ENCODE measurements around the gene AKAP13. TPM values are rescaled to one million over a fixed set of nuclear protein-coding genes. Genes with fewer than 3 reads are reported as not detected.

Gene AKAP13
- total RNA-seq, 2 donors from 2014 or later: 228 to 273 TPM

GRCh38 chr15:85587707-85588411 is 207.5 kb downstream of the AKAP13 start:
- ATAC-seq (ENCODE audit: insufficient number of reproducible peaks, low FRiP score, low read depth): no peak
- peaks cover 21 to 68% of the 10 kb centered on the region in 2 donors for H3K4me1 ChIP-seq (ENCODE audit: control insufficient read depth in 1 of 2, low read depth in 2 of 2)
- H3K27ac ChIP-seq: peak overlapping the region in 1 of 2 donors; percentile 34
- H3K9me3 ChIP-seq: no peaks in the 10 kb centered on the region
- no peak for DNase-seq (ENCODE audit: low spot score)
- no peaks in the 10 kb centered on the region for H3K27me3 ChIP-seq (replicated peaks; ENCODE audit: insufficient read depth)
- no peaks in the 10 kb centered on the region for H3K36me3 ChIP-seq
- no peak overlapping the region for H3K4me3 ChIP-seq
- TF ChIP-seq CTCF (IDR thresholded peaks at IDR 0.05): no peak

- no peak for ATAC-seq (ENCODE audit: insufficient number of reproducible peaks, low FRiP score, low read depth)
- Histone ChIP-seq H3K36me3 (no peaks in the 10 kb centered on the region), H3K27ac (peak overlapping the region in 1 of 2 donors; percentile 34)
These were observed 208.3 kb downstream of the AKAP13 start for GRCh38 chr15:85588677-85589076.

GRCh38 chr15:85589851-85590250 is 209.4 kb downstream of the AKAP13 start:
- peaks cover 12 to 50% of the 10 kb centered on the region in 2 donors for H3K4me1 ChIP-seq (ENCODE audit: control insufficient read depth in 1 of 2, low read depth in 2 of 2)
- no peak for TF ChIP-seq CTCF (IDR thresholded peaks at IDR 0.05)
- no peak for DNase-seq (ENCODE audit: low spot score)
- H3K36me3 ChIP-seq: no peaks in the 10 kb centered on the region
- no peak overlapping the region for H3K27ac ChIP-seq
- H3K27me3 ChIP-seq (replicated peaks; ENCODE audit: insufficient read depth): no peaks in the 10 kb centered on the region
- H3K9me3 ChIP-seq: no peaks in the 10 kb centered on the region
- ATAC-seq (ENCODE audit: insufficient number of reproducible peaks, low FRiP score, low read depth): no peak
- H3K4me3 ChIP-seq: no peak overlapping the region

More at GRCh38 chr15:85588677-85589076, 208.3 kb downstream of the AKAP13 start:
- Histone ChIP-seq H3K4me3 (no peak overlapping the region), H3K4me1 (ENCODE audit: control insufficient read depth in 1 of 2, low read depth in 2 of 2) (peaks cover 19 to 61% of the 10 kb centered on the region in 2 donors), H3K9me3 (no peaks in the 10 kb centered on the region), H3K27me3 (replicated peaks; ENCODE audit: insufficient read depth) (no peaks in the 10 kb centered on the region)
- no peak for DNase-seq (ENCODE audit: low spot score)
- no peak for TF ChIP-seq CTCF (IDR thresholded peaks at IDR 0.05)

GRCh38 chr15:85591622-85592021 is 211.2 kb downstream of the AKAP13 start:
- no peak for TF ChIP-seq CTCF (IDR thresholded peaks at IDR 0.05)
- Histone ChIP-seq H3K27ac (no peak overlapping the region), H3K4me3 (no peak overlapping the region), H3K36me3 (no peaks in the 10 kb centered on the region), H3K27me3 (replicated peaks; ENCODE audit: insufficient read depth) (no peaks in the 10 kb centered on the region), H3K9me3 (no peaks in the 10 kb centered on the region), H3K4me1 (ENCODE audit: control insufficient read depth in 1 of 2, low read depth in 2 of 2) (peaks cover 12 to 50% of the 10 kb centered on the region in 2 donors)
- ATAC-seq (ENCODE audit: insufficient number of reproducible peaks, low FRiP score, low read depth): no peak
- no peak for DNase-seq (ENCODE audit: low spot score)

GRCh38 chr15:85592148-85592547 is 211.7 kb downstream of the AKAP13 start:
- H3K27ac ChIP-seq: peak overlapping the region in 1 of 2 donors; percentile 40
- ATAC-seq (ENCODE audit: insufficient number of reproducible peaks, low FRiP score, low read depth): no peak
- DNase-seq (ENCODE audit: low spot score): no peak

More at GRCh38 chr15:85592148-85592547, 211.7 kb downstream of the AKAP13 start:
- Histone ChIP-seq H3K36me3 (no peaks in the 10 kb centered on the region), H3K4me1 (ENCODE audit: control insufficient read depth in 1 of 2, low read depth in 2 of 2) (peaks cover 12 to 50% of the 10 kb centered on the region in 2 donors), H3K9me3 (no peaks in the 10 kb centered on the region), H3K27me3 (replicated peaks; ENCODE audit: insufficient read depth) (no peaks in the 10 kb centered on the region), H3K4me3 (no peak overlapping the region)
- no peak for TF ChIP-seq CTCF (IDR thresholded peaks at IDR 0.05)

Measured in thoracic aorta (tissue), 2 donors.